Right renal cortex interstitium (tissue), 3 donors: Measurements from ENCODE around the gene KCNMB2. TPM values are rescaled to one million over a fixed set of nuclear protein-coding genes. Genes with fewer than 3 reads are reported as not detected.
"Not testable (repeated sequence)": the region's sequence is repeated elsewhere in the genome, so short reads cannot be mapped to it uniquely, and the experiment has no call there.

ENCODE experiments used
- DNase-seq, 3 donors: peaks; one replicate each; pipeline ENCODE4 v3.0.0-alpha.2; 2013; ENCODE audit warnings: low read depth in 3 of 3, low spot score in 2 of 3
- polyA plus RNA-seq, 3 donors: library from polyadenylated mRNA; unstranded; fragments of 120-200 nt; gene quantifications; one replicate each; pipeline ENCODE4 v1.2.1, GENCODE V29; 2013; ENCODE audit not compliant: insufficient read length in 3 of 3

KCNMB2 gene
- polyA plus RNA-seq, 3 donors = 26.9 to 33.9 (median 31.0) TPM

GRCh38 chr3:178745861-178746655 lies 209.8 kb downstream of the KCNMB2 start:
- DNase-seq = not testable (repeated sequence)

GRCh38 chr3:178748874-178749273 lies 212.6 kb downstream of the KCNMB2 start:
- no peak for DNase-seq

GRCh38 chr3:178749471-178749870 lies 213.2 kb downstream of the KCNMB2 start:
- no peak for DNase-seq

DNA sequence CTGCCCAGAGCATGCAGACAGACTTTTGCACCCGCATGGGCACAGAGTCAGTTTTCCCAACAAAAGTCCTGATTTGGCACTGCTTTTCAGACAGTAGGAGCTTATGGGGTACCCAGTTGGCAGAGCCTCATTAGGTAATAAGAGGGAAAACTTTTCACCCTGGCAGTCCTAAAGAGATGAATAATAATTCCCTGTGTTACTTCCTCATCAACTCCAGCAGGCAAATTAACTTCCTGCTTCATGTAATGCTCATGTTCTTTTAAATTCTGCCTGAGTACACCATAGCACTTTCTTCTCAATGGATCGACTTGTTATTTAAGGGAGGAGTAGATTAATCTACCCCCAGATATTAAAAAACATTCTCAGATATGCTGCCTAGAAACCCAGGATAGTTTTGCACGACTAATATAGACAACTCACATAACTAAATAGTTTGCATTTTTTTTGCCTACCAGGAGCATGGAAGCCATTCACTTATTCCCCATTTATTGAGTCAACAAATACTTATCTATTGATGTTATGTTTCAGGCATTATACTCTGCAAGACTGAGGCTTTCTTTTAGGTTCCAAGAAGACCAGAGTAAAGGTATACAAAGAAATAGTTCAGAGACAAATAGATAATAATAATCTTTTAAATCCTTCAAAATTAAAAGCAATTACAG lies 214.5 kb downstream of the KCNMB2 start:
- DNase-seq = no peak

- DNase-seq = no peak
These were observed 216.6 kb downstream of the KCNMB2 start for GRCh38 chr3:178752843-178753242.

GRCh38 chr3:178754852-178755510 lies 218.7 kb downstream of the KCNMB2 start:
- no peak for DNase-seq

DNA sequence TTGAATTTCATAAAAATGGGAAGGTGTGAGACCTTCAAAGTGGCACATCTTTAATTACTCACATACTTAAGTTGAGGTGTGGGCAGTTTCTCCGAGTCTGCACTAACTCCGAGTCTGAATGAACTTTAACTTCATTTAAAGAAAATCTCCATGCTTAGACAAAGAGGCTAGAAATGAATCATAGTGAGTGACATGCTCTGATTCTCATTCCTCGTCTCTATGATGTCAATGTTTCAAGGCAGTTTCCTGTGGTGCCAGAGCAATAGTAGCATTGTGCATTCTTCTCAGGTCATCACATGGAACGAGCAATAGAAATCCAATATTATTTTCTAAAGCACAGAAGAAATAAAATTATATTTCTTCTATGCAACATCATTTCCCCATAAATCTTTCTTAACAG lies 224.8 kb downstream of the KCNMB2 start:
- DNase-seq = no peak

DNA sequence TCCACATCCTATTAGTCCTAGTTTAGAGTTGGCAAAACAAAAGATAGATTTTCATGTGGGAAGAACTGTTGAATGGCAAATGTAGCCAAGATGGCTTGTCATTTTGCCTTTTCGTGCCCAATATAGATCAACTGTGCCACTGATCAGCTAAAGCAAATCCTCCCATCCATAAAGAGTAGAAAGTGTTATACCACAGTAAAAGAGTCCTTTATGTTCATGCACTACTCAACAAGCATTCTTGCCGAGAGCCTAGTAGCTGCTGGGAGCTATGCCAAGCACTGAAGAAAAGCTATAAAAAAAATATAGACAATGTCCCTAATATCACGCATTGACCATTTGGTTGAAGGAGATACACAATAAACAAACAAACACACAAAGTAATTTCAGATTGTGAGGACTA lies 225.2 kb downstream of the KCNMB2 start:
- DNase-seq = no peak

DNA sequence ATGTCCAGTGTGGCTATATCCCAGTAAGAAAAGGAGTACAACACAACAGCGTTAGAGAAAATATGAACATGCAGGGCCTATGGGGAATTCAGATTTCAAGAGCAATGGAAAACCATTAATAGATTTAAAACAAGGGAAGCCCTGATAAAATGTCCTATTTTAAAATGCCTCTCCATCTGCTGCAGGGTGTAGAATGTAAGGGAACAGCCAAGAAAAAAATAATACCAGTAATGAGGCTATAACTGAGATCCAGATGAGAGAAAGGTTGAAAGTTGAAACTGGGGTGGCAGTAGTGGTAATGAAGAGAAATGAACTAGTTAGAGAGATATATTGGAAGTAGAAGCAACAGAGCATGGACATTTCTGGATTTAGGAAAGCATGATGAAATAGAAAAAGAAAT lies 226.1 kb downstream of the KCNMB2 start:
- no peak for DNase-seq

- no peak for DNase-seq
These were observed 229.2 kb downstream of the KCNMB2 start for GRCh38 chr3:178765472-178765871.

GRCh38 chr3:178767581-178767980 lies 231.3 kb downstream of the KCNMB2 start:
- no peak for DNase-seq

DNA sequence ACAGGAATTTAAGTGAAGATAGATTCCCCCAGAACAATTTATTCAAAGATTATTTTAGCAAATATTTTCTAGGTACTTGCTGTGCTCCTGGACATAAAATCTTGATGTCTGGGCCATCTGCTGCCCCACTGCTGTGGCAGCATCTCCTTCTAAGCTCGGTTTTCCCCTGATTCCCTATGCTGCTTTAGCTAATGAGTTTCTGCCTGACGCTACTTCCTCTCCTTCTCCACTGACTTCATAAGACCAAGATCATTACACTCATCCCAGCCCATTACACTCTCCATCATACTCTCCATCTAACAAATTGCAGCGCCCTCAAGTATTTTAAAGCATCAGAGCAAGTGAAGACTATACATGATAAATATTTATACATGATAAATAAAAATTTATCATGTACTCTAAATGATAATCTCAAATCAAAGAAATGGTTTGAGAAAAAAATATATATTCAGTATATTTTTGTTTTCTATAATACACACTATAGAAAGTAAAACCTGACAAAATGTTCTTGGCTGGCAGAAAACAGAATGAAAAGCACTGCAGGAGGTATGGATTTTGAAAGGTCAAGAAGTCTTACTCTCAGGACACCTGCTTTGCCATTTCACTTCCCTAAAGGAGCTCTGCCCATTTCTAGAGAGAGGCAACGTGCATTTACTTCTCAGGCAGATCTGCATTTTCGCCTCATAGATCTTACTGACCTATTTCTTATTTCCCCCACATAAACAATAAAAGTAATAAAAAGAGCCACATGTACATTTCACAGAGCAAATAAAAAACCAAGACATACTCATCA lies 232.0 kb downstream of the KCNMB2 start:
- no peak for DNase-seq

GRCh38 chr3:178771511-178771910 lies 235.3 kb downstream of the KCNMB2 start:
- DNase-seq = no peak

DNA sequence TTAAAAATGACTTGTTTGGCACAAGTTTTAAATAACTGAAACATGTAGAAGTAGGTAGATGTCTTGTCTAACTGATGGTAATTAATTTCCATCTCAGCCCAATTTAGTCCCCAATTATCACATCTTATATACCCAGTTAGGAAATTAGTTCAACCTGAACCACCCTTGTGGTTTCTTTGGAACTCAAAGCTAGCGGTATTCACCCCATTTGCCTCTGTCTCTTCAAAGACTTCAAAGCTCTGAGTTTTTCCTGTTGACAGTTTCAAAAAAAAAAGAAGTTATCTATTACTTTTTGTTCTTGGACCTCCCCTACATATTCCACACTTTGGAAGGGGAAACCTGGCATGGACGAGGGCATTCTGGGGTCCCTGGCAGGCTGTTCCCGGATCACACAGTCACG lies 236.5 kb downstream of the KCNMB2 start:
- DNase-seq = no peak

DNA sequence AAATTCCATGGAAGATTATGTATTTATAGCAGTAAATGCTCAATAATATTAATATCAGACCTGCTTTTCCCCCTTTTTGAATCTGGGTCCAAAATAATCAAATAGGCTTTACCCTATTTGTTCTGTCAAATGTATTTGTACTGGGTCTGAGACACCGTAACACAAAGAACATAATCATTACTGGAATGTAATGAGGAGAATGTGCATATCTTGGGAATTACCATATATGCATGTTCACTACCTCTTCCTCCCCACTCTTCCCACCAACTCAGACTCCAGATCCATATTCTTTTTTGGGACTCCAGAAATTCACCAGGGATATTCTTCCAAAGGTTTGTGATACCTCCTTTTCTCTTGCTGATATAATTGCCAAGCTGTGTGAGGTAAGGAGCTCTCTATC lies 237.1 kb downstream of the KCNMB2 start:
- DNase-seq = no peak

- DNase-seq = no peak
These were observed 241.6 kb downstream of the KCNMB2 start for GRCh38 chr3:178777718-178778411.

- DNase-seq = no peak
These were observed 242.4 kb downstream of the KCNMB2 start for GRCh38 chr3:178778589-178778988.

DNA sequence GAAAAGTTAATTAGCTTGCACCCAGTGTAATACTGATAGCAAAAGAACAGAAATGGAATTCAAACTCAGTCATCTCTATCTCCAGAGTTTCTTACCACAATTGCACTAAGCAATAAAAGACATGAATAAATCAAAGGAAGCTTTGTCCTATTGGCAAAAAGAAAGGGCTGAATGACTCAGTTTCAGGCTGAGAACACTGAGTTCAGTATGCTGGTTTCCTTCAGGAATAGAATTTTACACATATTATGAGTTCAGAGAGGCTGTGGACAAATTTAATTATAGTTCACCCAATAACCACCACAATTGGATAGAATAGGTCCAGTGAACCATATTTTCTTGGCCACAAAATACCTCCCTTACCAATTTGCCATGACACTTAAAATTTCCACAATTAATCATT lies 249.7 kb downstream of the KCNMB2 start:
- DNase-seq = no peak

DNA sequence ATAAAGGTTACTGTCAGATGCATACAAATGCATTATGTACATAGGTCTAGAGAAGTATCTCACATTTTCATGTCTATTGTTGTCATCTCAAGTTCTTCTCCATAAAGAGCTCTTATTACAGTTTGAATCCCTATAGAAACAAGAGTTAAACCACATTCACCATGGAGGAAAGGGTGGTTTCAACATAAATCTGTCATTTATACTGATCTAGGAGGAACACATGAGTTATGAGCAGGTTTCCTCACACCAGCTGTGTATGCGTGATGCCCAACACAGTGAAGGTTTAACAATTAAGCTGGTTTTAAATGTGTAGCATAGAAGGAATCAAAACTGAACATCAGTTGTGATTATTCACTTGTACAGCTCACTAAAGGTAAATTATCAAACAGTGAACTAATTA lies 251.7 kb downstream of the KCNMB2 start:
- no peak for DNase-seq

DNA sequence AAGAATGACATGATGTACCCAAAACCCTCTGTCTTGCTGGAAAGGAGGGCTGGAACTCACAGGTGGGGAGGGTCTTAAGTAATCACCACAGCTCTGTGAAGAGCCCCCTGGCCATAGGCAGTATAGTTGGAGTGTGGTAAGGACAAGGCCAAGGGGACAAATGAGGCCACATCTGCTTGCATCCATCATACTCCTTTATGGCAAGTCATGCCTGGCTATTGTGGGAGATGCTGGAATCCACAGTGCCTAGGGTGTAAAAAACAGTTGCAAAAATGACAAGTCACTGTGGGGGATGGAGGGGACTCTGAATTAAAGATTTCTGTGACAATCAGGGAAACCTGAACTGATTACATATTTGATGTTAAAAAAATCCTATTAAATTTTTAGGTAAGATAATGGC lies 258.5 kb downstream of the KCNMB2 start:
- DNase-seq = no peak
